Sigmoid colon (tissue), 7 donors: Measurements from ENCODE around the gene TLR7. TPM values are rescaled to one million over a fixed set of nuclear protein-coding genes. Genes with fewer than 3 reads are reported as not detected.

Experiments used
- DNase-seq: peaks from one replicate; pipeline ENCODE4 v3.0.0-alpha.2; 2019
- H3K27ac ChIP-seq, 4 donors: fragments of 200-600 bp; sonication (generic); one replicate each; pipeline ENCODE4 v1.5.1; 2016 to 2019; ENCODE audit warnings: mild to moderate bottlenecking in 1 of 4
- H3K27me3 ChIP-seq, 3 donors: fragments of 200-600 bp; sonication (generic); one replicate each; pipeline ENCODE4 v1.5.1; 2019; ENCODE audit warnings: mild to moderate bottlenecking in 1 of 3
- H3K36me3 ChIP-seq, 4 donors: fragments of 200-600 bp; sonication (generic); one replicate each; pipeline ENCODE4 v1.5.1; 2016 to 2019
- H3K4me1 ChIP-seq, 4 donors: fragments of 200-600 bp; sonication (generic); one replicate each; pipeline ENCODE4 v1.5.1; 2017 to 2019
- H3K4me3 ChIP-seq, 4 donors: fragments of 200-600 bp; sonication (generic); one replicate each; pipeline ENCODE4 v1.5.1; 2017 to 2019; ENCODE audit warnings: mild to moderate bottlenecking in 2 of 4, moderate library complexity in 1 of 4
- H3K9me3 ChIP-seq, 4 donors: fragments of 200-600 bp in 3 of 4; sonication (generic) in 3 of 4; one replicate each; pipeline versions ENCODE4 v1.5.1 to v1.6.1; 2013 to 2019
- EP300 ChIP-seq, 4 donors: sonication (generic); formaldehyde crosslinking; IDR thresholded peaks; one replicate each; pipeline ENCODE4 v1.6.1; 2017; ENCODE audit warnings: antibody characterized with exemption in 4 of 4
- POLR2A ChIP-seq, 2 donors: fragments of 450-650 bp; IDR thresholded peaks; one replicate each; pipeline ENCODE4 v1.6.1; 2016; ENCODE audit warnings: antibody characterized with exemption in 2 of 2, mild to moderate bottlenecking in 2 of 2, moderate library complexity in 2 of 2
- POLR2AphosphoS5 ChIP-seq, 4 donors: sonication (generic); formaldehyde crosslinking; IDR thresholded peaks; one replicate each; pipeline ENCODE4 v1.6.1; 2017; ENCODE audit warnings: antibody characterized with exemption in 4 of 4
- WGBS, 2 donors: extraction: QIAGEN DNeasy Blood & Tissue Kit; methylation state at CpG; one replicate each; pipeline ENCODE4 v1.1.7; 2013; 5-methylcytosine and 5-hydroxymethylcytosine counted together
- intact Hi-C: fragments of 100-400 bp; cut with DNase I; formaldehyde crosslinking; loops from one replicate; pipeline ENCODE4 v1.15.1; 2023
- polyA plus RNA-seq, 3 donors: library from polyadenylated mRNA; stranded (reverse); fragments of 200-250 nt; gene quantifications; one replicate each; pipeline ENCODE4 v1.2.3, GENCODE V29; 2013
- total RNA-seq, 4 donors: library from RNA; depleted of rRNA; stranded (reverse); fragments of >200 nt; gene quantifications; one replicate each; pipeline ENCODE4 v1.1.0, GENCODE V29; 2016
- TF ChIP-seq, protein P1 (sequence below), 4 experiments: fragments of 450-650 bp in 3 of 4; fragments of 200-600 bp in 1 of 4; IDR thresholded peaks; one replicate each; pipeline ENCODE4 v1.5.1; 2016 to 2019; ENCODE audit warnings: antibody characterized with exemption in 4 of 4, mild to moderate bottlenecking in 3 of 4, moderate library complexity in 2 of 4
- donor health status: healthy with polysubstance abuse.
- donor health status: Bipolar disorder and iron deficiency.
- donor health status: healthy.

Gene TLR7
- total and polyA plus RNA-seq, 7 donors, result under 0.01 to 2.3 (median 0.54) TPM

DNA sequence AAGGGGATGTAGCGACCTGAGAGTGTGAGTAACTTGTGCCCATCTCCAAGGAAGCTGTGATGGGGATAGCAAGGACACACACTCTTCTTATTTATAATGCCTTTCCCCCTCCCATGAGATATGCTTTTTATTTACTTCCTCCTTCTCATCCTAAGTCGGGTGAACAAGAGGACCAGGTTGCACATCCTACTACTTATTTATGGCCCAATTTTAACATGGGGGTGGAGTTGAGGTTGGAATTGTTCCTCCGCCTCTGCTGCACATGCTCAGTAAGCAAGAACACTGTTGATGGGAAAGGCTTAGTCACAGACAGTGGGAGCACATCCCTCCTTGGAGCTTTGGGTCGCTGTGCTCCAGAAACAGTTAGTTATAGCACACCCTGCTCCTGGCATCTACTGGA lies 24.3 kb downstream of the TLR7 start:
- H3K27ac ChIP-seq, result no peak overlapping the region
- WGBS, 2 donors, result 74 to 79% methylated on average over 4 of the region's 4 CpGs
- intact Hi-C loops, result no loop called here

DNA sequence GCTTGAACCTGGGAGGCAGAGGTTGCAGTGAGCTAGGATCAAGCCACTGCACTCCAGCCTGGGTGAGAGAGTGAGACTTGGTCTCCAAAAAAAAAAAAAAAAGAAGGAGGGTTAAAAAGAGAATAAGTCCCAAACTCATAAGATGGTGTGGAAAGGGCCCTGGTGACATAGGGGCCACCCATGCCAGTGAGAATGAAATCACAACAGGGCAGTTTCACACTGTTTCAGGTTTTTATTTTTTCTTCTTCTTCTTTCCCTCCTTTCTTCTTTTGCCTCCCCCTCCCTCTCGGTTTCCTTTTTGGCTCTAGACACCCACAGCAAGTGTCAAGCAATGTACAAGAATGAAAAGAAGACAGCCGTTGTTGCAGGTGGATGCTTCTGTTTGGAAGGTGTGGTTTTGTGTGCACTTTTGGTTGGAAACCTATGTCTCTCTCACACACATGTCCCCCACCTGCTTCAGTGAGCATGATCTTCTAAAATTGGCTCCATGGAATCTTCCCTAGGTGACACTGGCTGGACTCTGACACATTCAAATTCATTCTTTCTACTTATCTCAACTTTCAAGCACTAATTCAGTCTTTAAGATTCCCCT lies 25.1 kb downstream of the TLR7 start:
- no peak for TF ChIP-seq POLR2A (IDR thresholded peaks at IDR 0.05)
- TF ChIP-seq, protein P1, sequence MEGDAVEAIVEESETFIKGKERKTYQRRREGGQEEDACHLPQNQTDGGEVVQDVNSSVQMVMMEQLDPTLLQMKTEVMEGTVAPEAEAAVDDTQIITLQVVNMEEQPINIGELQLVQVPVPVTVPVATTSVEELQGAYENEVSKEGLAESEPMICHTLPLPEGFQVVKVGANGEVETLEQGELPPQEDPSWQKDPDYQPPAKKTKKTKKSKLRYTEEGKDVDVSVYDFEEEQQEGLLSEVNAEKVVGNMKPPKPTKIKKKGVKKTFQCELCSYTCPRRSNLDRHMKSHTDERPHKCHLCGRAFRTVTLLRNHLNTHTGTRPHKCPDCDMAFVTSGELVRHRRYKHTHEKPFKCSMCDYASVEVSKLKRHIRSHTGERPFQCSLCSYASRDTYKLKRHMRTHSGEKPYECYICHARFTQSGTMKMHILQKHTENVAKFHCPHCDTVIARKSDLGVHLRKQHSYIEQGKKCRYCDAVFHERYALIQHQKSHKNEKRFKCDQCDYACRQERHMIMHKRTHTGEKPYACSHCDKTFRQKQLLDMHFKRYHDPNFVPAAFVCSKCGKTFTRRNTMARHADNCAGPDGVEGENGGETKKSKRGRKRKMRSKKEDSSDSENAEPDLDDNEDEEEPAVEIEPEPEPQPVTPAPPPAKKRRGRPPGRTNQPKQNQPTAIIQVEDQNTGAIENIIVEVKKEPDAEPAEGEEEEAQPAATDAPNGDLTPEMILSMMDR (IDR thresholded peaks at IDR 0.05), result no peak
- TF ChIP-seq POLR2AphosphoS5 (IDR thresholded peaks at IDR 0.05), result no peak
- TF ChIP-seq EP300 (IDR thresholded peaks at IDR 0.05), result no peak
- Histone ChIP-seq H3K4me1 (no peaks in the 10 kb centered on the region), H3K9me3 (no peaks in the 10 kb centered on the region), H3K27me3 (no peaks in the 10 kb centered on the region), H3K27ac (no peak overlapping the region), H3K36me3 (no peaks in the 10 kb centered on the region), H3K4me3 (no peak overlapping the region)
- WGBS, 2 donors, result 21 to 34% methylated on average over 2 of the region's 2 CpGs
- DNase-seq, result no peak
- intact Hi-C loops, result no loop called here

More for the DNA sequence above, 24.3 kb downstream of the TLR7 start:
- Histone ChIP-seq H3K4me1 (no peaks in the 10 kb centered on the region), H3K36me3 (no peaks in the 10 kb centered on the region), H3K4me3 (no peak overlapping the region), H3K9me3 (no peaks in the 10 kb centered on the region), H3K27me3 (no peaks in the 10 kb centered on the region)
- DNase-seq, result no peak
- no peak for TF ChIP-seq EP300 (IDR thresholded peaks at IDR 0.05)
- no peak for TF ChIP-seq POLR2AphosphoS5 (IDR thresholded peaks at IDR 0.05)
- TF ChIP-seq POLR2A (IDR thresholded peaks at IDR 0.05), result no peak
- TF ChIP-seq, protein P1 (IDR thresholded peaks at IDR 0.05), result no peak

DNA sequence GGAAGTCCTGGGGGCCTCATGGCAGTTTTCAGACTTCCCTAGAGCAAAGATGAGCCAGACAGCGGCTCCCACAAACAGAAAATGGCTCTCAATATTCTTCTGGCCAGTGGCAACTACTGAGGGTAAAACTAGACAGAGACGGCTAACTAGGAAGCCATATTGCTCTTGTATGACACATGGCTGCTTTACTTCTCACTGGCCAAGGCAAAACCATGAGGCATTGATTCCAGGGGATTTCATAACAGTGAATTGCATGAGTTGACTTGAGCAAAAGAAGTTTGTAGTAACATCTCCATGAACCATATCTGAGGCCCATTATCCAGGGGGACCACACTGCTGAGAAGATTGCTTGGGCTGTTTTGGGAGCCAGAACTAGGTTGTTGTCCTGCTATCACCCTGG lies 25.8 kb downstream of the TLR7 start:
- intact Hi-C loops, result loop anchor here (1.0 kb wide), 1 partner anchor 78 kb away; no protein-coding TSS in a partner anchor
- 74 to 91% methylated on average over 2 of the region's 2 CpGs for WGBS, 2 donors
- Histone ChIP-seq H3K9me3 (no peaks in the 10 kb centered on the region), H3K36me3 (no peaks in the 10 kb centered on the region), H3K27ac (no peak overlapping the region), H3K4me3 (no peak overlapping the region), H3K4me1 (no peaks in the 10 kb centered on the region), H3K27me3 (no peaks in the 10 kb centered on the region)
- TF ChIP-seq, protein P1 (IDR thresholded peaks at IDR 0.05), result no peak
- no peak for TF ChIP-seq EP300 (IDR thresholded peaks at IDR 0.05)
- TF ChIP-seq POLR2AphosphoS5 (IDR thresholded peaks at IDR 0.05), result no peak
- TF ChIP-seq POLR2A (IDR thresholded peaks at IDR 0.05), result no peak
- DNase-seq, result no peak

DNA sequence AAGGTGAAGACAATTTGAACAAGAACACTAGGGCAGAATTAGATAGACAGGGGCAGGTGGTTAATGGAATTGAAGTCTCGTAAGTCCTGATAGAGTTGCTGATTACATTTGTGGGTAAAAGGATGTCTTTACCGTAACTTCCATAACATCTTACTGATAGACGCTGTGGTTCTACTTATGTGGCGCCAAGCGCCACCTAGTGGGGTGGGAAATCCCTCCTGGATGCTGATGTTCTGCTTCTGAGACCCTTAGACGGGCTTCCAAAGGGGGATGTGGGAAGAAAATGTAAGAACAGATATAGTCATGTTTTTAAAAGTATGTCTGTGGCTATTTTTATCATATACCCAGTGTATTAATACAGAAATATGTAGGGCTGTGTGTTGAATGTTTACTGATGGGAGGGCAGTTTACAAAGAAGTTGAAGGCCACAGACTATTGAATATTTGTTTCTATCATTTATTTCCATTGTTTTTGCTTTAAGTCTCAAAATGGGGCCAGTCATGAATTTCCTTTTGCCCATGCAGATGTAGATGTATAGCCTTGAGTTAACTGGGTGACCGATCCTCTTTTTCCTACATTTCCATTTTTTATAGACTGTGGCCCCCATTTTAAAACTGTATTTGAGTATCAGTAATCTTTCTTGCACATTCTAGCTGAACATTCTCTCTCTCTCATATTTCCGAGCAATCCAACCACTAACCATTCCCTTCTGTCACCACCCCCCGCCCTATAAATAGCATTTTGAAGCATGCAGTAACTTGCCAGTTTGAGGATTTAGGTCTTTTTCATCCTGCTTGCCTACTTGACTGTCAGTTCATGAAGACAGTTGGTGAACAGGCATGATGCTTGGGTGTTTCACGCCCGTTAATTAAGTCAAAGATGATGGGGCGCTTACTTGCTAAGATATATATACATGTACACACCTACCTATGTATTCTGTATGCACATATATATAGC lies 27.5 kb downstream of the TLR7 start:
- Histone ChIP-seq H3K4me3 (no peak overlapping the region), H3K36me3 (no peaks in the 10 kb centered on the region), H3K4me1 (no peaks in the 10 kb centered on the region), H3K27ac (no peak overlapping the region), H3K27me3 (no peaks in the 10 kb centered on the region), H3K9me3 (no peaks in the 10 kb centered on the region)
- WGBS, 2 donors, result 48 to 51% methylated on average over 12 of the region's 12 CpGs
- TF ChIP-seq, protein P1 (IDR thresholded peaks at IDR 0.05), result peak in 3 of 4 experiments; percentile 37 to 50 (median 50)
- TF ChIP-seq POLR2A (IDR thresholded peaks at IDR 0.05), result no peak
- DNase-seq, result no peak
- intact Hi-C loops, result no loop called here
